ENCODE measurements around the gene FAM168A.

The FAM168A gene

DNA sequence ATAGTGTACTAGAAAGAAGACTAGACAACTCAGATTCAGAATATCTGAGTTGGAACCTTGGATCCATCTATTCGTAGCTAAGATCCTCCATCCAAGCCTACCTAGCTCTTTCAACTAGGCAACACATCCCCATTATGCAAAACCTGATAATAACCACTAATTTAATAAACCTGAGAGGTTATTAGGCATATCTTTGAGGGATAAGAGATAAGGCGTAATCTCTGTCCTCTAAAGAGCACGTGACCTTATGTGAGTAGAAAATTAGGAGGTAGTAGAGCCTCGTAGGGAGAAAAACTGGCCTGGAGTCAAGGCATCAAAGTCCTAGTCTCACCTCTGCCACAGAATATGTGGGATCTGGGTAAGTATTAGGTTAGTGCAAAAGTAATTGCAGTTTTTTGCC is 87.8 kb downstream of the FAM168A start:
- no peak overlapping the region for H3K4me3 ChIP-seq (replicated peaks; ENCODE audit: low read depth, low read length)
- DNase-seq (ENCODE audit: extremely low read depth, insufficient read length) = no peak
- H3K36me3 ChIP-seq (ENCODE audit: control insufficient read depth, insufficient read depth, low read length) = no peaks in the 10 kb centered on the region
- TF ChIP-seq, protein P1, sequence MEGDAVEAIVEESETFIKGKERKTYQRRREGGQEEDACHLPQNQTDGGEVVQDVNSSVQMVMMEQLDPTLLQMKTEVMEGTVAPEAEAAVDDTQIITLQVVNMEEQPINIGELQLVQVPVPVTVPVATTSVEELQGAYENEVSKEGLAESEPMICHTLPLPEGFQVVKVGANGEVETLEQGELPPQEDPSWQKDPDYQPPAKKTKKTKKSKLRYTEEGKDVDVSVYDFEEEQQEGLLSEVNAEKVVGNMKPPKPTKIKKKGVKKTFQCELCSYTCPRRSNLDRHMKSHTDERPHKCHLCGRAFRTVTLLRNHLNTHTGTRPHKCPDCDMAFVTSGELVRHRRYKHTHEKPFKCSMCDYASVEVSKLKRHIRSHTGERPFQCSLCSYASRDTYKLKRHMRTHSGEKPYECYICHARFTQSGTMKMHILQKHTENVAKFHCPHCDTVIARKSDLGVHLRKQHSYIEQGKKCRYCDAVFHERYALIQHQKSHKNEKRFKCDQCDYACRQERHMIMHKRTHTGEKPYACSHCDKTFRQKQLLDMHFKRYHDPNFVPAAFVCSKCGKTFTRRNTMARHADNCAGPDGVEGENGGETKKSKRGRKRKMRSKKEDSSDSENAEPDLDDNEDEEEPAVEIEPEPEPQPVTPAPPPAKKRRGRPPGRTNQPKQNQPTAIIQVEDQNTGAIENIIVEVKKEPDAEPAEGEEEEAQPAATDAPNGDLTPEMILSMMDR (IDR thresholded peaks at IDR 0.05; ENCODE audit: insufficient read depth, low read length, poor library complexity, severe bottlenecking) = no peak
- H3K27me3 ChIP-seq (replicated peaks; ENCODE audit: control insufficient read depth, insufficient read depth, low read length) = no peaks in the 10 kb centered on the region

DNA sequence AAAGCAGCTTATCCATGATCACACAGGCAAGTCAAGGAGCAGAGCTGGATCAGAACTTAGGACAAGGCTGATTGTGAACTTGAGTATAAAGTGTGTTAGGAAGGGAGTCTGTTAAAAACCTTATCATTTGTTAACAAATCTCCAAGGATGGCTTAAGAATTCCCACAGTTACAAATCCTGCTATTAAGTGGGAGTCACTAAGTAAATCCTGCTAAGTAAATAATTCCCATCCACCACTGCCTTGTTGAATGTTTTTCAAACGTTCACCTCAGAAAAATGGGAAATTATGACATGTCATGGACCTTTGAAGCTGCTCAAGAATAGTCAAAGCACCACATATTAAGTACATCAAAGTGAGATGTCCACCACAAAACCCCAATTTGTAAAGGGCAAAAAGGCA is 88.7 kb downstream of the FAM168A start:
- H3K4me3 ChIP-seq (replicated peaks; ENCODE audit: low read depth, low read length) = no peak overlapping the region
- H3K27me3 ChIP-seq (replicated peaks; ENCODE audit: control insufficient read depth, insufficient read depth, low read length) = no peaks in the 10 kb centered on the region
- no peak for DNase-seq (ENCODE audit: extremely low read depth, insufficient read length)
- H3K36me3 ChIP-seq (ENCODE audit: control insufficient read depth, insufficient read depth, low read length) = no peaks in the 10 kb centered on the region
- TF ChIP-seq, protein P1 (IDR thresholded peaks at IDR 0.05; ENCODE audit: insufficient read depth, low read length, poor library complexity, severe bottlenecking) = no peak

GRCh38 chr11:73508243-73509176 is 89.4 kb downstream of the FAM168A start:
- H3K4me3 ChIP-seq (replicated peaks; ENCODE audit: low read depth, low read length) = no peak overlapping the region
- TF ChIP-seq, protein P1 (IDR thresholded peaks at IDR 0.05; ENCODE audit: insufficient read depth, low read length, poor library complexity, severe bottlenecking) = no peak

GRCh38 chr11:73507086-73507485 is 90.8 kb downstream of the FAM168A start:
- no peak for DNase-seq (ENCODE audit: extremely low read depth, insufficient read length)

More at GRCh38 chr11:73508243-73509176, 89.4 kb downstream of the FAM168A start:
- DNase-seq (ENCODE audit: extremely low read depth, insufficient read length) = no peak
- Histone ChIP-seq H3K36me3 (ENCODE audit: control insufficient read depth, insufficient read depth, low read length) (no peaks in the 10 kb centered on the region), H3K27me3 (replicated peaks; ENCODE audit: control insufficient read depth, insufficient read depth, low read length) (no peaks in the 10 kb centered on the region)

GRCh38 chr11:73506038-73506437 is 91.9 kb downstream of the FAM168A start:
- DNase-seq (ENCODE audit: extremely low read depth, insufficient read length) = no peak
- TF ChIP-seq, protein P1 (IDR thresholded peaks at IDR 0.05; ENCODE audit: insufficient read depth, low read length, poor library complexity, severe bottlenecking) = no peak
- H3K4me3 ChIP-seq (replicated peaks; ENCODE audit: low read depth, low read length) = no peak overlapping the region
- H3K27me3 ChIP-seq (replicated peaks; ENCODE audit: control insufficient read depth, insufficient read depth, low read length) = no peaks in the 10 kb centered on the region
- H3K36me3 ChIP-seq (ENCODE audit: control insufficient read depth, insufficient read depth, low read length) = no peaks in the 10 kb centered on the region

More at GRCh38 chr11:73507086-73507485, 90.8 kb downstream of the FAM168A start:
- Histone ChIP-seq H3K36me3 (ENCODE audit: control insufficient read depth, insufficient read depth, low read length) (no peaks in the 10 kb centered on the region), H3K27me3 (replicated peaks; ENCODE audit: control insufficient read depth, insufficient read depth, low read length) (no peaks in the 10 kb centered on the region), H3K4me3 (replicated peaks; ENCODE audit: low read depth, low read length) (no peak overlapping the region)
- TF ChIP-seq, protein P1 (IDR thresholded peaks at IDR 0.05; ENCODE audit: insufficient read depth, low read length, poor library complexity, severe bottlenecking) = no peak

All from GM06990 (cell line).